OCI-LY1 (cell line): Measurements from ENCODE around the gene RNF217.

Source experiments
- H2AFZ ChIP-seq: fragments of 200-600 bp; sonication (generic), shearing (Covaris generic); 2 replicates; pipeline ENCODE4 v1.6.0; 2014; ENCODE audit warnings: antibody characterized with exemption, mild to moderate bottlenecking, low read length
- H3F3A ChIP-seq: fragments of 200-600 bp; sonication (generic), shearing (Covaris generic); 2 replicates; pipeline ENCODE4 v1.6.0; 2014; ENCODE audit warnings: mild to moderate bottlenecking, antibody characterized with exemption, low read length, moderate library complexity; ENCODE audit not compliant: insufficient read depth
- H3K27ac ChIP-seq: fragments of 200-600 bp; sonication (generic); 2 replicates; pipeline ENCODE4 v1.5.1; 2014; ENCODE audit warnings: low read length, mixed run types, mild to moderate bottlenecking, low read depth; ENCODE audit not compliant: poor library complexity, severe bottlenecking
- H3K27me3 ChIP-seq: fragments of 200-600 bp; sonication (generic); 2 replicates; pipeline ENCODE4 v1.6.0; 2014; ENCODE audit warnings: antibody characterized with exemption, mild to moderate bottlenecking, low read length, moderate library complexity; ENCODE audit not compliant: insufficient read depth
- H3K36me3 ChIP-seq: fragments of 200-600 bp; sonication (generic); 2 replicates; pipeline ENCODE4 v1.6.1; 2014; ENCODE audit warnings: mild to moderate bottlenecking, antibody characterized with exemption, low read length, moderate library complexity, mixed read lengths; ENCODE audit not compliant: insufficient read depth
- H3K4me1 ChIP-seq: fragments of 200-600 bp; sonication (generic); 2 replicates; pipeline ENCODE4 v1.5.1; 2014; ENCODE audit warnings: mild to moderate bottlenecking, low read length, moderate library complexity; ENCODE audit not compliant: insufficient read depth, severe bottlenecking
- H3K4me2 ChIP-seq: fragments of 200-600 bp; sonication (generic), shearing (Covaris generic); 2 replicates; pipeline ENCODE4 v1.6.1; 2014; ENCODE audit warnings: low read length
- H3K4me3 ChIP-seq: fragments of 200-600 bp; sonication (generic); 2 replicates; pipeline ENCODE4 v1.5.1; 2014; ENCODE audit warnings: low read length, low read depth, mild to moderate bottlenecking, mixed read lengths; ENCODE audit not compliant: poor library complexity, severe bottlenecking
- H3K79me2 ChIP-seq: fragments of 200-600 bp; shearing (Covaris generic); 2 replicates; pipeline ENCODE4 v1.6.1; 2016; ENCODE audit warnings: mixed run types, low read length, mixed read lengths; ENCODE audit not compliant: insufficient read depth
- H3K9ac ChIP-seq: fragments of 200-600 bp; sonication (generic), shearing (Covaris generic); 2 replicates; pipeline ENCODE4 v1.6.1; 2014; ENCODE audit warnings: mild to moderate bottlenecking, low read length, mixed read lengths
- H3K9me2 ChIP-seq: fragments of 200-600 bp; sonication (generic), shearing (Covaris generic); 2 replicates; pipeline ENCODE4 v1.6.1; 2014; ENCODE audit warnings: low read depth, mild to moderate bottlenecking, low read length, mixed read lengths
- H3K9me3 ChIP-seq: fragments of 200-600 bp; shearing (Covaris generic); 2 replicates; pipeline ENCODE4 v1.6.1; 2014; ENCODE audit warnings: low read length, mixed read lengths
- H4K20me1 ChIP-seq: fragments of 200-600 bp; sonication (generic), shearing (Covaris generic); 2 replicates; pipeline ENCODE4 v1.6.0; 2016; ENCODE audit warnings: mild to moderate bottlenecking, low read length; ENCODE audit not compliant: insufficient read depth
- EZH2 ChIP-seq: fragments of 200-600 bp; sonication (generic), shearing (Covaris generic); IDR thresholded peaks from 2 replicates; pipeline ENCODE4 v1.8.0; 2017; ENCODE audit warnings: borderline replicate concordance, mixed run types, mild to moderate bottlenecking, antibody characterized with exemption, low read length, moderate library complexity, mixed read lengths
- TF ChIP-seq, protein P1 (sequence below): fragments of 200-600 bp; sonication (generic), shearing (Covaris generic); IDR thresholded peaks from 2 replicates; pipeline ENCODE4 v1.5.1; 2017; ENCODE audit warnings: mild to moderate bottlenecking, antibody characterized with exemption, low read length, moderate library complexity, mixed read lengths

The RNF217 gene

DNA sequence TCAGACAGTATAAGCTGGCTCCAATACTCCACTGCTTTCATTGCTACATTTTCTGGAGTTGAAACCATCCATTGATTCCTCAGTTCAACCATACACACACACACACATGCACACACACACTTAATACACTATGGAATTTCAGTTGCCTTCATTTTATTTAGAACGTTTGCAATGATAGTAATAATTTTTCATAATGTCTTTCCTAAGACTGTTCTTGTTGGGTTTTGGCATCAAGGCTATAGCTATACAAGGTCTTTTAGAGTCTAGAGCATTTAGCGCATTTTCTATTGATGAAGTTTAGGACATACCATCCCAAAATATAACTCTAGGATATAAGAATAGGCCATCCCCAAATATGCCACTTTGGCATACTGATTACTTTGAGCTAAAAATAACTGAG is 175.8 kb downstream of the RNF217 start:
- Histone ChIP-seq H3K4me1 (no peaks in the 10 kb centered on the region), H3K79me2 (no peaks in the 10 kb centered on the region), H4K20me1 (no peaks in the 10 kb centered on the region), H3F3A (no peaks in the 10 kb centered on the region), H3K9ac (no peak overlapping the region), H3K27me3 (no peaks in the 10 kb centered on the region; the same call in 1 of the 2 replicates), H2AFZ (no peak overlapping the region), H3K4me3 (no peak overlapping the region), H3K9me3 (no peaks in the 10 kb centered on the region), H3K27ac (no peak overlapping the region), H3K9me2 (no peaks in the 10 kb centered on the region), H3K36me3 (no peaks in the 10 kb centered on the region), H3K4me2 (no peak overlapping the region)
- TF ChIP-seq, protein P1, sequence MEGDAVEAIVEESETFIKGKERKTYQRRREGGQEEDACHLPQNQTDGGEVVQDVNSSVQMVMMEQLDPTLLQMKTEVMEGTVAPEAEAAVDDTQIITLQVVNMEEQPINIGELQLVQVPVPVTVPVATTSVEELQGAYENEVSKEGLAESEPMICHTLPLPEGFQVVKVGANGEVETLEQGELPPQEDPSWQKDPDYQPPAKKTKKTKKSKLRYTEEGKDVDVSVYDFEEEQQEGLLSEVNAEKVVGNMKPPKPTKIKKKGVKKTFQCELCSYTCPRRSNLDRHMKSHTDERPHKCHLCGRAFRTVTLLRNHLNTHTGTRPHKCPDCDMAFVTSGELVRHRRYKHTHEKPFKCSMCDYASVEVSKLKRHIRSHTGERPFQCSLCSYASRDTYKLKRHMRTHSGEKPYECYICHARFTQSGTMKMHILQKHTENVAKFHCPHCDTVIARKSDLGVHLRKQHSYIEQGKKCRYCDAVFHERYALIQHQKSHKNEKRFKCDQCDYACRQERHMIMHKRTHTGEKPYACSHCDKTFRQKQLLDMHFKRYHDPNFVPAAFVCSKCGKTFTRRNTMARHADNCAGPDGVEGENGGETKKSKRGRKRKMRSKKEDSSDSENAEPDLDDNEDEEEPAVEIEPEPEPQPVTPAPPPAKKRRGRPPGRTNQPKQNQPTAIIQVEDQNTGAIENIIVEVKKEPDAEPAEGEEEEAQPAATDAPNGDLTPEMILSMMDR = no peak
- no peak for TF ChIP-seq EZH2

DNA sequence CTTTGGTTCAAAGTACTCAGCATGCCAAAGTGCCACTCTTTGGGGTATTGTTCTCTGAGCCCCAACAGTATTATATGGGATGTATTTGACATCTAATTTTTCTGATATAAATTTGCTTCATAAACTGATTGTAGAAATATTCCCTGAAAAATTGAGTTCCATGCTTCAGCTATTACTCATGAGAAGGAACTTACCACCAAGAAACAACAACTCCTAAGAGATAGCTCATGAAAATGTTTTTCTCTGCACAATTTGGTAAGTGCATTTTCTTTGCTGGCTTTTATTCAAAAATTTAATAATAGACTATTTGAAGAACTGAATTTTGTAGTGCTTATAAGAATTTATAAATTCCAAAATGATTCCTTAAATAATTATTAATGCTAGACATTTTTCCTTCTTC is 178.6 kb downstream of the RNF217 start:
- Histone ChIP-seq H3K4me2 (no peak overlapping the region), H4K20me1 (no peaks in the 10 kb centered on the region), H3K36me3 (no peaks in the 10 kb centered on the region), H3K27me3 (peaks cover 4% of the 10 kb centered on the region; the same call in 1 of the 2 replicates), H3K27ac (no peak overlapping the region), H3K79me2 (no peaks in the 10 kb centered on the region), H3K9me3 (no peaks in the 10 kb centered on the region), H3K4me3 (no peak overlapping the region), H3K9ac (no peak overlapping the region), H3K9me2 (no peaks in the 10 kb centered on the region), H2AFZ (no peak overlapping the region), H3K4me1 (no peaks in the 10 kb centered on the region), H3F3A (no peaks in the 10 kb centered on the region)
- TF ChIP-seq, protein P1 = no peak
- no peak for TF ChIP-seq EZH2
